CD4-positive, alpha-beta T cell treated with Interleukin-6 at 100 ng/mL for 8 hours (primary cell): Measurements from ENCODE around the gene LY6G6D.

Experiments used
- DNase-seq: peaks from one replicate; pipeline ENCODE4 v3.0.0-alpha.2; 2020; ENCODE audit warnings: mixed read lengths, low spot score

The LY6G6D gene

DNA sequence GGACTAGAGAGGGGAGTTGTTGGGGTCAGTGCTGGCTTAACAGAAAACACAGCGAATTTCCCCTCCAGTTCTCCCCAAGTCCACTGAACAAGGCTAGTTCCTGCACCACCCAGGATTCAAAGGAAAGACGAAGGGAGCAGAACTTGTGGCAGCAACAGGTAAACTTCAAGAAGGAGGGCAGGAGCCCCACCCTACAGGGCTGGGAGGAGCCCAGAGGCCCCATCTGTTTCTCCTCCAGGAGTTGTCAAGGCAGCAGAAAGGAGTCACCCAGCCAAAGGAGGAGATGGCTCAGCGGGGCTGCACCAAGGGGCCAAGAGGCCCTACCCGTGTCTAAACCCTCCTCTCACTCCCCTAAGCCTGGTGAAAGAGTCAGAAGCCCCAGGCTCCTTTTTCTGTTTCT, 49.0 kb downstream of the LY6G6D start:
- DNase-seq: no peak

DNA sequence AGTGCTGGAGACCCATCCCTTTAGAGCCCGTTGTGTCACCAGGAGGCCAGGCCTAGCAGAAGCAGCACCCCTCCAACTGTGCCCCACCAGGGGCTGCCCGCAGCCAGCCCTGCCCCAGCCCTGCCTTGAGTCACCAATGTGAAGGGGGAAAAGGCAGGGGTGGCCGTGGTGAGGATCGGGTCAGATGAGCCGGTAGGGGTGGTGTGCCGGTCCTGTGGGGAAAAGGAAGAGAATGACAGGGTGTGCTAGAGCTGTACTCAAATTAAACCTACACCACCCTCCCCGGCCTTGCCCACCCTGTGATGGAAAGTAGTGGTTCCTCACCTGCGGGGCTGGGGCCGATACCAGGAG, 50.4 kb downstream of the LY6G6D start:
- DNase-seq: no peak

DNA sequence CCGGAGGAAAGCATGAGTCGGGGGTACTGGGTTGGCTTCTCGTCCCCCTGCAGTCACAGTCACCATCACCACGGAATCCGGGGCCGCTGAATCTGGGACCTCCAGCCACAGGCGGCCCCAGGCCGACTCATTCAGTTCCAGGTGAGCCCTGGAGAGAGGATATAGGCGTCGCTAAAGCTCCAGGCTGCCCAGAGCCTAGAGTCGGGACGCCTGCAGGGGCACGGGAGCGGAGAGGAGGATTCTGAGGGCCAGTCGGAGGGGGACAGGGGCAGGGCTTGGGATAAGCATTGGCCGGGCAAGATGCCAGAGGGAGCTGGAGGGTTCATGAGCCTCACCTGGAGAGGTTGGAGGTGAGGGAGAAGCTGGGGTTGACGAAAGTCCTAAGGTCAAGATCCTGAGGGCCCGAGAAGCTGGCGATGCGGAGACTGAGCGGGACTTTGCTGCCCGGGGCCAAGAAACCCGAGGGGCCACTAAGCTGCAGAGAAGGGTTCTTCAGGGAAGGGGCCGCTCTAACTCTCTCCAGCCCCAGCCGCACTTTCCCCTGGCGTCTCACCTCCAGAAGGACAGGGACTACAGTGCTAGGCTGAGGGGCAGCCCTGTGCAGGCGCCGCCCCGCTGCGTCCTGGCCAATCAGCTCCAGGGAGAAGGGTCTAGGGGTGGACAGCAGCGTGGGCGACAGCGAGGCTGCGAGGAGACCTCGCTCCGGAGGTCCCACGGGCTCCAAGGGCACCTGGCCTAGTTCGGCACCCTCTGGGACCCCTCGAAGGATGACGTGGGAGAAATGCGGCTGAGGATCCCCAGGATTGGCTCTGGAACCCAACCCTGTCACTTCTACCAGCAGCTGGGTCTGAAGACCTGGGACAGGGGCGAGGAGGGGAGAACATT, 51.0 kb downstream of the LY6G6D start:
- DNase-seq: no peak

DNA sequence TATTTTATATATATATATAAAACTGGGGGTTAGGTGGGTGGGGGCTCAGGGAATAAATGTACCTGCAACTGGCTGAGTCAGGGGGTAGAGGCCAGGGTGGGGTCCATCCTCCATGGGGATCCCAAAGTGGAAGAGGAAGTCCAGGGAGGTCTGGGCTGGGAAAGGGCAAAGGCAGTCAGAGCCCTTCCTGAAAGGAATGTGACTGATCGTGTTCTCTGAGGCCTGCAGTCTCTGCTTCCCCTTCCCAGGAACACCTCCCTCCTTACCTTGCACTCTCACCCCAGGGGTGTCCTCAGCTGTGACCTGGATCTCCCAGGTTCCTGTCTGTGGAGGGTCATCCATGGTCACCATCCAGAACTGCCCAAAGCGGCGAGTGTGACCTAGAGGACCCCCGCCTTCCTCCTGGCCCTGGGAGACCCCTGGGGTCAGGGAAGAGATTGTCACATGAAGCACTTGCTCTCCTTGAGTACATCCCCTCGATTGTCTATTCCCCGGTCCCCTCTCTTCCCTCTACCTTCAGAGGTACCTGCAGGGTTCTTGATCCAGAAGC, 52.0 kb downstream of the LY6G6D start:
- no peak for DNase-seq
